GM12878 (cell line): ENCODE data around the gene PRPSAP1. TPM values are rescaled to one million over a fixed set of nuclear protein-coding genes. Genes with fewer than 3 reads are reported as not detected.

Experiments
- ATAC-seq: fragments of 200-7000 bp; cut with Tn5 transposase; 3 replicates; pipeline ENCODE4 v1.9.1; 2020; ENCODE audit warnings: mild to moderate bottlenecking, moderate library complexity
- BruUV-seq: library from RNA; stranded (reverse); fragments of 400-500 nt; replicated peaks from 2 replicates; lab custom pipeline; 2021; lab: Mats Ljungman, UMichigan
- CTCF ChIA-PET: fragments of 300-600 bp; sonication (Branson Sonifier 250); formaldehyde crosslinking; extraction: SDS; loops from one replicate; lab custom pipeline; 2021; ENCODE audit warnings: inconsistent platforms; lab: Yijun Ruan, JAX
- POLR2A ChIA-PET: fragments of 350-600 bp; formaldehyde crosslinking; extraction: SDS; loops from one replicate; lab custom pipeline; 2021; ENCODE audit warnings: inconsistent platforms; lab: Charles Lee
- RAD21 ChIA-PET: fragments of 300-600 bp; sonication (Branson Sonifier 250); formaldehyde crosslinking; loops from one replicate; lab custom pipeline; 2023; ENCODE audit warnings: antibody characterized with exemption; ENCODE audit not compliant: unreplicated experiment; lab: Charles Lee
- SMC1A ChIA-PET: fragments of 300-600 bp; sonication (Branson Sonifier 250); formaldehyde crosslinking; loops from one replicate; lab custom pipeline; 2023; ENCODE audit not compliant: unreplicated experiment, uncharacterized antibody; lab: Charles Lee
- DNase-seq: peaks from one replicate; pipeline ENCODE4 v3.0.0-alpha.2; 2011; ENCODE audit warnings: low read depth, low spot score
- FAIRE-seq: peaks from 3 replicates; lab custom pipeline; 2011; peaks lifted over from hg19 to GRCh38; lab: Jason Lieb, UNC
- H2AFZ ChIP-seq: 2 replicates; pipeline ENCODE4 v1.6.0; 2011; ENCODE audit warnings: low read depth, low read length, control low read depth; ENCODE audit not compliant: control insufficient read depth
- H3K27ac ChIP-seq: 2 replicates; pipeline ENCODE4 v1.5.1; 2011; ENCODE audit warnings: control low read depth; ENCODE audit not compliant: control insufficient read depth, insufficient read depth
- H3K27me3 ChIP-seq, 2 experiments: replicated peaks in 1 of 2; 2 replicates each; pipeline versions ENCODE4 v1.6.0 to v1.6.1; 2011; ENCODE audit warnings: low read length in 1 of 2; ENCODE audit not compliant: control insufficient read depth in 2 of 2, insufficient read depth in 2 of 2
- H3K36me3 ChIP-seq, 2 experiments: 2 replicates each; pipeline ENCODE4 v1.5.1; 2011; ENCODE audit warnings: low read length in 1 of 2; ENCODE audit not compliant: control insufficient read depth in 2 of 2, insufficient read depth in 2 of 2
- H3K4me1 ChIP-seq: 2 replicates; pipeline ENCODE4 v1.6.1; 2011; ENCODE audit warnings: mild to moderate bottlenecking, low read length, moderate library complexity, mixed read lengths; ENCODE audit not compliant: control insufficient read depth, insufficient read depth
- H3K4me2 ChIP-seq: 2 replicates; pipeline ENCODE4 v1.6.0; 2011; ENCODE audit warnings: control low read depth; ENCODE audit not compliant: control insufficient read depth, insufficient read depth
- H3K4me3 ChIP-seq: fragments of 200-600 bp; sonication (generic); 2 replicates; pipeline ENCODE4 v1.5.1; 2016
- H3K79me2 ChIP-seq: 2 replicates; pipeline ENCODE4 v1.6.0; 2011; ENCODE audit warnings: low read length; ENCODE audit not compliant: control insufficient read depth, insufficient read depth
- H3K9ac ChIP-seq: 2 replicates; pipeline ENCODE4 v1.8.0; 2011; ENCODE audit warnings: low read length, control low read depth, mixed read lengths; ENCODE audit not compliant: control insufficient read depth, insufficient read depth
- H3K9me3 ChIP-seq: replicated peaks from 3 replicates; pipeline ENCODE4 v1.5.1; 2011; ENCODE audit warnings: mild to moderate bottlenecking, low read length; ENCODE audit not compliant: control insufficient read depth, insufficient read depth
- H4K20me1 ChIP-seq: 2 replicates; pipeline ENCODE4 v1.6.0; 2011; ENCODE audit not compliant: control insufficient read depth, insufficient read depth
- BMI1 ChIP-seq: fragments of 450-650 bp; IDR thresholded peaks from 2 replicates; pipeline ENCODE4 v1.6.1; 2016; ENCODE audit warnings: mild to moderate bottlenecking, moderate library complexity, borderline replicate concordance
- PAX8 ChIP-seq: fragments of 450-650 bp; IDR thresholded peaks from 2 replicates; pipeline ENCODE4 v1.6.1; 2017; ENCODE audit warnings: mild to moderate bottlenecking, moderate library complexity
- WGBS: methylation state at CpG from one replicate; pipeline ENCODE4 v1.1.6; 2016; ENCODE audit warnings: low lambda C conversion rate; ENCODE audit not compliant: insufficient replicate concordance, insufficient coverage; ENCODE audit errors: missing lambda C conversion rate; 5-methylcytosine and 5-hydroxymethylcytosine counted together
- in situ Hi-C: fragments of 300-500 bp; cut with MboI; formaldehyde crosslinking; loops from 9 replicates; pipeline ENCODE4 v1.14.3; 2018; ENCODE audit warnings: mixed read lengths
- intact Hi-C: fragments of 100-400 bp; cut with micrococcal nuclease; formaldehyde crosslinking; loops from one replicate; pipeline ENCODE4 v1.14.2; 2022; ENCODE audit not compliant: unreplicated experiment
- polyA plus RNA-seq, 11 experiments: library from polyadenylated mRNA; depleted of rRNA in 4 of 11; unstranded in 6 of 11; stranded (reverse) in 5 of 11; fragments of >200 nt; fragmentation: Nextera tagmentation in 4 of 11; fragmentation: Illumina TruSeq in 1 of 11; extraction: Ambion mirVana in 4 of 11; extraction: Trizol in 1 of 11; gene quantifications; 1 replicate in 1 of 11; 2 replicates in 10 of 11; pipeline versions ENCODE4 v1.2.1 to v1.2.3, GENCODE V29; 2011 to 2016; ENCODE audit warnings: inconsistent platforms in 2 of 11, missing spikeins in 2 of 11, low read depth in 1 of 11
- total RNA-seq, 4 experiments: library from RNA; depleted of rRNA in 3 of 4; stranded (reverse); fragments of >200 nt in 3 of 4; fragmentation: Illumina TruSeq in 1 of 4; extraction: Trizol in 1 of 4; gene quantifications; 2 replicates each; pipeline versions ENCODE4 v1.2.1 to v1.2.3, GENCODE V29; 2013 to 2021
- TF ChIP-seq, protein P1 (sequence below): IDR thresholded peaks from 2 replicates; pipeline ENCODE4 v1.6.1; 2011; ENCODE audit warnings: borderline replicate concordance, low read depth, mild to moderate bottlenecking, moderate library complexity, low read length; ENCODE audit not compliant: insufficient read depth, poor library complexity, severe bottlenecking
- TF ChIP-seq, protein P2 (sequence below): IDR thresholded peaks from 2 replicates; pipeline ENCODE4 v1.6.1; 2011; ENCODE audit warnings: mild to moderate bottlenecking, low read depth, low read length, moderate library complexity; ENCODE audit not compliant: insufficient replicate concordance

The PRPSAP1 gene
- total and polyA plus RNA-seq, 10 of the 15 experiments (the other 5 are each of a cell fraction or from before 2014, with no cell fraction given), result 15.8 to 84.2 (median 44.2) TPM

DNA sequence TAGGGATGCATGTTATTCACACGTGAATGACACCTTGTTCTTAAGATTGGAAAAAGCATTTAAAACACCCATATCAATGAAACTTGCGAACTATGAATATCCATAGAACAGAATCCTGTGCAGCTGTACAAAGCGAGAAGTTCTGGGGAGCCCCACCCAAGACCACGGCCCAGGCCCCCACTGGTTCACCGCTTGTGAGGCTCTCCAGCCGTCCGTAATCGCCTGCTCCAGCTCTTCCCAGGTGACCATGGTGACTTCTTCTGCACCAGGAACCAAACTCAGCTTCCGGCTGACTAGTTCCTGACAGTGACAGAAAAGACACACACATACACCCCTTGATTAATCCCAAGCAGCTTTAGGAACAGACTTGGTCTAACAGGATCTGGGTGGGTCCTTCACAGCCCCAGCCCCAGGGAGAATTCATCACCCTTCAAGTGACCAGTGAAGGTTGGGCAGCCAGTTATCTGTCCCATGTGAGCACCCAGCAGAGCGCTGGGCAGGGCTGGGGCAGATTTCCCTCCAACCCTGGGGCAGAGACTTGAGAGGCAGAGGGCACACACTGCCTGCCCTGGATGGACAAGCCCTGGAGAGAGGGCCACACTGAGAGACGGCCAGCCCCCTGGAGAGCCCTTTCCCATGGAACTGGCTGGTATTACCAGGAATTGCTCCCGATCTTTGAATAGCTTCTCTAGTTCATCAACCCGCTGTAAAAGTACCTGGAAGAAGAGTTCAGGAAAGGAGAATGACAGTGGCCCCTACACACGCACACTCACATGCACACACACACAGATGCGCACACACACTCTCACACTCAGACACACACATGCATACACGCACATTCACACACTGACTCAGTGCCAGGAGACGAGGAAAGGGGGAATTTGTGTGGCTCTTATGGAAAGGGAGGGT lies 49.2 kb downstream of the PRPSAP1 start:
- Histone ChIP-seq H3K4me1 (no peaks in the 10 kb centered on the region), H3K27me3 (no peaks in the 10 kb centered on the region), H3K27ac (no peak overlapping the region), H3K4me2 (no peak overlapping the region), H3K9me3 (no peaks in the 10 kb centered on the region), H4K20me1 (no peaks in the 10 kb centered on the region), H3K9ac (no peak overlapping the region), H3K4me3 (no peak overlapping the region), H3K36me3 (no peaks in the 10 kb centered on the region), H2AFZ (no peak overlapping the region), H3K79me2 (no peaks in the 10 kb centered on the region)
- ChIA-PET CTCF (interaction anchor here (0.7 to 10.4 kb wide), 18 partner anchors 9 to 319 kb away, joined by 3 to 135 read pairs (median 4); partner anchors contain the start of gene SPHK1), POLR2A (interaction anchor here (0.6 kb wide), 1 partner anchor 522 kb away, joined by 4 read pairs; no protein-coding TSS in a partner anchor), SMC1A (interaction anchor here (0.7 to 4.7 kb wide), 5 partner anchors 27 to 203 kb away, joined by 3 to 31 read pairs (median 9); partner anchors contain the start of gene SPHK1)
- in situ Hi-C loops (loop anchor here (5.0 kb wide), 2 partner anchors 93 to 203 kb away; no protein-coding TSS in a partner anchor), intact Hi-C loops (no loop called here)
- FAIRE-seq (no peak), DNase-seq (no peak), ATAC-seq (no peak)
- WGBS, result 71% methylated on average over 17 of the region's 17 CpGs
- no TSS peak for BruUV-seq
- TF ChIP-seq BMI1, result no peak
- TF ChIP-seq, protein P1, sequence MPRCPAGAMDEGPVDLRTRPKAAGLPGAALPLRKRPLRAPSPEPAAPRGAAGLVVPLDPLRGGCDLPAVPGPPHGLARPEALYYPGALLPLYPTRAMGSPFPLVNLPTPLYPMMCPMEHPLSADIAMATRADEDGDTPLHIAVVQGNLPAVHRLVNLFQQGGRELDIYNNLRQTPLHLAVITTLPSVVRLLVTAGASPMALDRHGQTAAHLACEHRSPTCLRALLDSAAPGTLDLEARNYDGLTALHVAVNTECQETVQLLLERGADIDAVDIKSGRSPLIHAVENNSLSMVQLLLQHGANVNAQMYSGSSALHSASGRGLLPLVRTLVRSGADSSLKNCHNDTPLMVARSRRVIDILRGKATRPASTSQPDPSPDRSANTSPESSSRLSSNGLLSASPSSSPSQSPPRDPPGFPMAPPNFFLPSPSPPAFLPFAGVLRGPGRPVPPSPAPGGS, result peak; percentile 89
- TF ChIP-seq, protein P2, sequence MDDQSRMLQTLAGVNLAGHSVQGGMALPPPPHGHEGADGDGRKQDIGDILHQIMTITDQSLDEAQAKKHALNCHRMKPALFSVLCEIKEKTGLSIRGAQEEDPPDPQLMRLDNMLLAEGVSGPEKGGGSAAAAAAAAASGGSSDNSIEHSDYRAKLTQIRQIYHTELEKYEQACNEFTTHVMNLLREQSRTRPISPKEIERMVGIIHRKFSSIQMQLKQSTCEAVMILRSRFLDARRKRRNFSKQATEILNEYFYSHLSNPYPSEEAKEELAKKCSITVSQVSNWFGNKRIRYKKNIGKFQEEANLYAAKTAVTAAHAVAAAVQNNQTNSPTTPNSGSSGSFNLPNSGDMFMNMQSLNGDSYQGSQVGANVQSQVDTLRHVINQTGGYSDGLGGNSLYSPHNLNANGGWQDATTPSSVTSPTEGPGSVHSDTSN, result peak; percentile 41
- TF ChIP-seq PAX8, result no peak
- TF ChIP-seq, all 136 proteins: peak for 2
- RAD21 ChIA-PET, result interaction anchor here (0.6 to 3.7 kb wide), 8 partner anchors 29 to 1659 kb away, joined by 3 to 37 read pairs (median 4); no protein-coding TSS in a partner anchor
